Measurements from ENCODE around the gene SPDL1.

The SPDL1 gene, protein sequence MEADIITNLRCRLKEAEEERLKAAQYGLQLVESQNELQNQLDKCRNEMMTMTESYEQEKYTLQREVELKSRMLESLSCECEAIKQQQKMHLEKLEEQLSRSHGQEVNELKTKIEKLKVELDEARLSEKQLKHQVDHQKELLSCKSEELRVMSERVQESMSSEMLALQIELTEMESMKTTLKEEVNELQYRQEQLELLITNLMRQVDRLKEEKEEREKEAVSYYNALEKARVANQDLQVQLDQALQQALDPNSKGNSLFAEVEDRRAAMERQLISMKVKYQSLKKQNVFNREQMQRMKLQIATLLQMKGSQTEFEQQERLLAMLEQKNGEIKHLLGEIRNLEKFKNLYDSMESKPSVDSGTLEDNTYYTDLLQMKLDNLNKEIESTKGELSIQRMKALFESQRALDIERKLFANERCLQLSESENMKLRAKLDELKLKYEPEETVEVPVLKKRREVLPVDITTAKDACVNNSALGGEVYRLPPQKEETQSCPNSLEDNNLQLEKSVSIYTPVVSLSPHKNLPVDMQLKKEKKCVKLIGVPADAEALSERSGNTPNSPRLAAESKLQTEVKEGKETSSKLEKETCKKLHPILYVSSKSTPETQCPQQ

DNA sequence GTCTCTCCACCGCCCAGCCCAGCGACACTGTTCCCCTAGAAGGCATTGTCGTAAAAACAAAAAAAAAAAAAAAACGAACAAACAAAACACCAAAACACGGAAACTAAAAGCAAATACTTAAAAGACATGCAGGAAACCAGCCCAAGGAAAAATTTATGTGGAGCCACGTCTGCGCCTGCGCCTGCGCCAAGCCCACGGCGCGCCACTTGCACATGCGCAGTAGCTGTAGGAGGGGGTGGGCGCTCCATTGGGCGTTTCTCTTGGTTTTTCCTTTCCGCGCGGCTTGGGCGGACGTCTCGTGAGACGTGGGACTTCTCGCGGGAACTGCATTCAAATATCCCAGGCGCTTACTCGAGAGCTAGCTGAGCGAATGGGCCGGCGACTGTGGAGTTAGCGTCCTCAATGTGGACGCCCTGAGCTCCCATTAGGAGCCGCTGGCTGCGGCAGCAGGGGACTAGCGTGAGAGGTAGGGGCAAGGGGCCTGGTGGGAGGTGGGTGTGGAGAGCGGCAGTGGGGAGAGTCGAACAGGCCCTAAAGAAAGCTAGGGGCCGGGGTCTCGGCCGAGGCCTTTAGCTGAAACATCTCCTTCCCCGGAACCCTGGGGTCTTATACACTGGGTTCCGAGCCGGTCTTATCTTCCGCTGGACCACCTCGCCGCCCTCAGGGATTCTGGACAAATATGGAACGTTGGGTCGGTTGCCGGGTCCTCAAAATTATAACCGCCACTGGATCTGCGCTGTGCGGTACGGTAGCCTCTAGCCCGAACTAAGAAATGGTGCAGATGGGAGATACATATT, at the start of gene SPDL1:
Gene SPDL1, plus strand, starts transcription at position 350 of the 797 bp plus-strand sequence. CDS start 4,644 bp downstream, outside the sequence.
- DNase-seq = peak; percentile 98

DNA sequence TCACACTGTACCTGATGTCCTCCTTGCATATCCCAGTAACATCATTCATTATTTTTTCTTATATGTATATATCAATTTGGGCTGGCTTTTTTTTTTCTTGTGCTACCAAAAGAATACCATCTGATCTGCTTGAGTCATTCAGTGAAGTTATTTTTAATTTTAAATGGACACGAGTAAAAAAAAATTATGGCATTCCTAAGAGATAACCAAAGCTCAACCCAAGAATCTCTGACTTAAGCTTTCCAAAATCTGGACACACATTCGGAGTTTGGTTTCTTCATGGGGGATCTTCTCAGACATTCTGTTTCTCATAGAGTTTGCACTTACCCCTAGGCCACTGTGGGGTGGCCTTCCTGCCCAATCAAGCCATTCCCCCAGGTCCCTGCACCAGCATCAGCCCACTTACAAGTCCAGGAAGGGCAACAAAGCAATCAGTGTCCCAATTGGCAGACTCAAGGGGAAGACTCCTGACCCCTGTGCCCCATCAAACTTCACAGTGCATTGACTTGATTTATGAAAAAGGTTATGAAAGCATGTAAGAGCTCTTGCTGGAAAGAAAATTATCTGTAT, 49.2 kb upstream of the SPDL1 start:
- no peak for DNase-seq

DNA sequence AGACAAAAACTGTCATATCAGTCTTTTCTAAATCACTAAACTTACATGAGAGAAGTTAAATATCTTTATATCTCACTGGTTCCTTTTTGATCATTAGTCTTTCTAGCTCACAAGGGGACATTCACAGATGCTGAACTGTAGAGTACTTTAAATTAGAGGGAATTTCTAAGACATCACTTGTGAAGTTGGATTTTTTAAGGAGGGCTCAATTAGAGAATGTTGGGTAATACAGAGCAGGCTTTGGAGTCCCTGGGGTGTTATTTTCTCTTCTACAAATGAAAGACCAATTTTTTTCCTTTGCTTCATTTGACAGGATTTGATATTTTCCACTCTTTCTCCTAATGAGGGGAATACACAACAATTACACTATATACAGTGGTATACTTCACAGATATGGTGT, 48.6 kb upstream of the SPDL1 start:
- DNase-seq = no peak

DNA sequence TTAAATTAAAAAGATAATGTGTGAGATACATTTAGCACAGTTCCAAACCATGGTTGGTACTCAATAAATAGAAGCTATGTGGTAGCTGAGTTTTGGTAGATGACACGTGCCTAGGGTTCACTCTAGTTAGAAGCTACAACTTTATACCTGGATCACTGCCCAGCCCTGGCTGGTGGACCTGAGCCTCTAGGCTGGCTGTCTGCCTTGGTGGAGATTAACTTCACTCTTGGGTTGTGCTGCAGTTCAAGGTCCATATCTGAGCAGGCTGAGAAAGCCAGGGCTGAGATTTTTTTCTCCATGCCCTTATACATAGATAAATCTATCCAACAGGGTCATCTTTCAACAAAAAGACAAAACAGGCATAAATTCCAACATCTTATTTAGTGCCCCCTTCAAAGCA, 44.6 kb upstream of the SPDL1 start:
- no peak for DNase-seq

DNA sequence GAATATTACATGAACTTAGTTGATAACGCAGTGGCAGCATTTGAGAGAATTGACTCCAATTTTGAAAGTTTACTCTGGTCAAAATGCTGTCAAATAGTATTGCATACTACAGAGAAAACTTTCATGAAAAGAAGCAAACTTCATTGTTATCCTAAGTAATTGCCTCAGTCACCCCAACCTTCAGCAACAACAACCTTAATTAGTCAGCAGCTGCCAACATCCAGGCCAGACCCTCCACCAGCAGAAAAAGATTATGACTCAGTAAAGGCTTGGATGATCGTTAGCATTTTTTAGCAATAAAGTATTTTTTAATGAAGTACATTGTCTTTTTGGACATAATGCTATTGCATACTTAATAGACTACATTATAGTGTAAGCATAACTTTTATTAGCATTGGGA, 40.8 kb upstream of the SPDL1 start:
- DNase-seq = no peak

DNA sequence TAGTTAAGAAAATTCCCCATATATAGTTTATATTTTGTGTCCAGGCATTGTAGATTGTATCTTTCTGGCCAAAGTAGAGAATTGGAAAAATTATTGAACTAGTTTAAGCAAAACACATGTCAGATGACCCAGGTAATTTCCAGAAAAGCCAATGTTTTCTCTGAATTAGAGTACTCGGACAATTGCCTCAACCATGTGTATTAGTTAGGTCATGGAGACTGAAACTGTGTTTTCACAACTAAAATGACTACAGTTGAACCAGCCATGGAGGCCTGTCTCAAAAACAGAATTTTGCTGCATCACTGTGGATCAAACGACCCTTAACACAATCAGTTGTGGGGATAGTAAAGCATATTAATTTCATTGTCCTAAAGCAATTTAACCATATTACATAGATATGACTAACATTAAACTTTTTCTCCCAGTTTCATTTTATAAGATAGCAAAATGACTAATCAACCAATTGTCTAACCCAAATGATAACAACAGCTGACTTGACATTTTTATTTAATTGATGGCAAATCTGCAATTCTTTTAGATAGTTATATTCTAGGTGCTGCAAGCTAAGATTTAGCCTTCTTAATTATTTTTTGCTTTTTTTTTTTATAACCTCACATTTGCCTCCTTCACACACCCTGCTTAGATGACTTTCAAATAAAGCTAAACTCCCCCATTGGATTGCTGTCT, 39.2 kb upstream of the SPDL1 start:
- no peak for DNase-seq

DNA sequence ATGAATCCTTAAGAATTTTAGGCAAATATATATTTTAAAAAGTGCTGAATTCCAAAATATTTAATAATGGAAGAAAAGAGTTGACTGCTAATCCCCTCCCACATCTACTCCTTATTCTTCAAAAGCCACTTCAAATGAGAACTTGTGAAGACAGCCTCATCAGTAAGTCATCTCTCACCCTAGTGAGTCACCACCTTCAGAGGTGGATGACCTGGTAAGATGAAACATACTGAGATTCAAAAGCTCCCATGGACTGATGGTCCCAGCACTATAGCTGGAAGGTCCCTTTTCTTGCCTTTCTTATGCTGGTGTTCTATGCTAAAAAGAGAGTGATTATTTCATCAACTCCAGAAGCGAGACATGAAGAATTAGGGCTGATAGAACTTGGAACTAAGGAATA, 37.8 kb upstream of the SPDL1 start:
- no peak for DNase-seq

DNA sequence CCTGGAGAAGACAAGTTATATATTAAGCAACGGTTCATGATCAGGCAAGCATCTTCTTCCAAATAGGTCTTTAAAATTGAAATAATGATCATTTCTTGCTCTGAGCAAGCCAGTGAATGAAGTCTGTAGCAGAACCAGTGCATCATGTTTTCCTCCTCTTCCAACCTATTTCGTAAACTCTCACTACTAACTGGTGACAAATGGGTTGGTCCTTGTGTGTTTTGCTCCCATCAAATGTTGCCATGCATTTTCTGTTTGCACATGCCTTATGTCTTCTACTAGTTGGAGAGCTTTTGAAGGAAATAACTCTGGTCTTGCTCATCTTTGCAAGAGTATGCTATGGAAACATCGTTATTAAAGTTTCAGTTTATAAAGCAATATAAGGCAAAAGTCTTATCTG, 37.2 kb upstream of the SPDL1 start:
- DNase-seq = no peak

DNA sequence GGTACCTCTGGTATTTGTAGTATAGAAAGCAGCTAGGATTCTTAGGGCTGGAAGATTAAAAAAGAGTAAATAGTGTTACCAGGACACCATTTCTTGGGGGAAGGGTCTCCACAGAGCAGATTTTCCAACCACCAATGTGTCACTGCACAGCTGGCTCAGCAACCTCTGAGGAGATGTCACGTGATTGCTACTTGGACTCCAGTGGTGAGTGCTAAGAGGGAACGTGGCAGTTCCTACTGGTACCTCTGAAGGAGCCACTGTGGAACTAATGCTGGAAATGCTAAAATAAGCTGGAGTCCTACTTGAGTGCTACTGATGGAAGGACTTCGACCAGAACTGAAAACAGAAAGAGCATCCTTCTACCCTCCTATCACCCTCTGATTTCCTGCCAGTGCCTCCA, 36.1 kb upstream of the SPDL1 start:
- no peak for DNase-seq

DNA sequence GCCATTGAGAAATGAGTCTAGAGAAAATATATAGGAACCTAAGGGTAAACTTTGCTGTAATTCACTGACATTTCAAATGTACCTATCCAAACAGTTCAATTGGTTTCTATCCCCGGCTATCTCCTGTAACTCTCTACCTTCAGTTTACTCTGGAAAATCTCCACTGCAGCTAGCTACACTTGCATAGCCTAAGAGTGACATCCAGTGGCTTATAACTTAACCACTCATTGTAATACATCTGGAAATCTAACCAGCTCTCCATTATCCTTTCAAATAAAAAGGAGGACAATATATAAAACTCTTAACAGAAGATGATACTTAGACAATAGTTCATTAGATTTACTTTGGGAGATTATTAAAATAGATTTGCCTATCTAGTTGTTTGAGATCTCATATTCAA, 35.3 kb upstream of the SPDL1 start:
- peak; percentile 9 for DNase-seq

DNA sequence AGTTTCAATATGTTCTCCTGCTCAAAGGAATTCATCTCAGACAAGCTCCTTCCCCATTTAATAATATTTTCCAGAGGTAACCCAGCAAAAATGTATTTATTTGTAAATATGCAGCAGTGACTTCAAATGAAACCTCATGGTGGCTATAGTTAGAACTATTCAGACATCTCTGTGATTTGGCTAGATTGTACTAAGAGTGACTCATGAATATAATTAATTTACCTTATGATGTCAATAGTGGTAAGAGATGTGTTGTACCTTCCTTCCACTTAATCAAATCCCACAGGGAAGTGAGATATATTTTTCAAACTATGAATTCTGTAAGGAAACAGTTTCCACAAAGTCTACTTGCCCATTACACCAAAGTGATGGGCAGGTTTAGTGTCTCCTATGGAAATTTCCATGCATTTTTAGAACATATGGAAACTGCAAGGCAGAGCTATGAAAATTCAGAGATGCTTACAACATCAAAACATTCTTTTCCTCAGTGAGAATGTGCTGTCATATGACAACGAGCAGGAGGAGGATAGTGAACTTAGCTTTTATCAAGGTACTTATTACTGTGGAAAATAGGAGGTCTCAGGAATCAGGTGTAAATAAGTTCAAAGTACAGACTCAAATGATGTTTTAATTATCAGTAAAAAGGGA, 34.0 kb upstream of the SPDL1 start:
- DNase-seq = no peak

DNA sequence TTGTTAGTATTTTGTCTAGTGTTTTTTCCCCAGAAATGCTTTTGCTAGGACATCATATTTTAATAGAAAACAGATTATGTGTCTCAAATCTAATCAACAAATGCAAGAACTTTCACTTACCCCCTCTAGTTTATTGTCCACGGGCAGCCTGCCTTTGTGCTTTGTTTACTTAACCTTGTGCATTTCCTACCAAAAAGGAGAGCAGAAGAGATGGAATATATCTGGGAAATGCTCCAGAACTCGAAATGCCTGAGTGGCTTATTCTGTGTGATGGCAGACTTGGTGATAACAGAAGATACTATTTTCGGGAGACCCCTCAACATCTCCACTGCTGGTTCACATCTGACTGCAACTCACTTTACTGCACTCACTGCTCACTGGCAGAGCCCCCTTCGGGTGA, 33.3 kb upstream of the SPDL1 start:
- no peak for DNase-seq

DNA sequence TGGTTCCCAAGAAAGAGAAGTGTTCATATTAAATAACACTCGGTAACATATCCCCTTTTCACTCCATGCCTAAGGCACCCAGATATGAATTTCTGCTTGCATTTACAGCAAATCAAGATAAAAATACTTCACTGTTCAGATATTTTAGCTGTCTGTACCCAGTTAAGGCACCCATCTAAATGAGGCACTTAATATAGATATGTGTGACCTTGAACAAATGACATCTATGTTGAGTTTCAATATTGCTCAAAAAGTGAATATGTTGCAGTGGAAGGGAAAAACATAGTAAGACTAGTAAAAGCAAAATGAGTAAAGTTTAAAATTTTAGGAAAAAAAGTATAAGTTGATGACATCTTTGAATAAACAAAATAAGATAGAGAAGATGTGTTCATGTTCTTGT, 32.4 kb upstream of the SPDL1 start:
- DNase-seq = no peak

DNA sequence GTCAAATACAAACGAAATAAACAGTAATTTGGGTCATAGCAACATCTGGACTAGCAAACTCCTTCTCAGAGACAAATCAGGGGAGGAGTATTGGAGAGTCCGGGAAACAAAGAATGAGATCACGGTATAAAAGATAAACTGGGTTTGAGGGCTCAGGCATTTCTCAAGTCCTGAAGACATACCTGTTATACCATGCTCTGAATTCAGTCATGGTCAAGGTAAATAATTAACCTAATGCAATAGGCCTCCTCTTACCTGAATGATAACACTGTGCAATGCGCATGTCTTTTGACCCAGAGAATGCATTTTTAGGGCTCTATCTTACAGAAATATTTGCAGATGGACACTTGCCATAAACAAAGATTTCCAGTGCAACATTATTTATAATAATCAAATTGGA, 31.9 kb upstream of the SPDL1 start:
- no peak for DNase-seq

DNA sequence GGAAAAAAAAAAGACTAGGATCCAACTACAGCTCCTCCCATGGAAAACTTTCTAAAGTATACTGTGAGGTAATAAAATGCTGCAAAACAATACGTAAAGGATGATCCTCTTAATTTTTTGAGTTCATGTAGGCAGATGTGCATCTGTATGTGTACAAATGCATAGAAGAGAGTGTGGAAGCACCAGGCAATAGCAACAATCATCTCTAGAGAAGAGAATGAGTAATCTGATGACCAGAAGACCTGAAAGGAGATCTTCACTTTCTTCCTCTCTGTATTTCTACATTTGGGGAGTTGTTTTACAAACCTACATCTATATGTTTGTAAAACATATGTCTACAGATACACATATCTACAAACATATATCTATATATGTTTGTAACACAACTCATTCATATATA, 29.3 kb upstream of the SPDL1 start:
- no peak for DNase-seq

DNA sequence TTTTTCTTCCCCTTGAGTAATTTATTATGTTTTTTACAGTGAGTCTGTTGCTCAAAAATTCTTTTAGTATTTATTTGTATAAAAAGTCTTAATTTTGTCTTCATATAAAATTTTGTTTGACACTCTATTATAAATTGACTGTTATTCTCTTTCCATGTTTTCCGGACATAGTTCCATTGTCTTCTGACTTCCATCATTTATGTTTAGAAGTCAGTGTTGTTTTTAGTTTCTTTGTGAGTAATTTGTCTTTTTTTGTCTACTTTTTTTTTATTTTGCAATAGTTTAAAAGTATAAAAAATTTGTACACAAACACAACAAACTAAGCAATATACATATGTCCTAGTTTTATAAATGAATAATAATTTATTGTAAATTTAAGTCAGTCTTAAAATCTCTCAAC, 25.7 kb upstream of the SPDL1 start:
- DNase-seq = no peak

DNA sequence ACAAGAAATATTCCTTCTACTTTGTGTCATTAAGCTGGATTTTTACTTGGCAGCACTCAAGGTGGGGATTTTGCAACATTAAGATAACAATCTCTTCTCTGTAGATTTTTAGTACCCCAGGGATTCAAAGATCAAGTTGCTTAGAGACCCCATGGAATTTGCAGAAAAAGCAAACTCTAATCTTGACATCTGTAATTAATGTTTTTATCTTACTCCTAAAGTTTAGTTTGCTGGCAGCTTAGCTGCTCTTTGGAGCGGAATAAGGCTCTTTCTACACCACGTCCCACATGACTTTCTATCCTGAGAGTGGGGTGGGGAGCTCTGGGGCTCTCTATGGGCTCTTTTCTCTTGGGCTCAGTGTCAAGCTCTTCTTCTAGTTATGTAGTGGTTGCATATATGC, 21.7 kb upstream of the SPDL1 start:
- DNase-seq = no peak

DNA sequence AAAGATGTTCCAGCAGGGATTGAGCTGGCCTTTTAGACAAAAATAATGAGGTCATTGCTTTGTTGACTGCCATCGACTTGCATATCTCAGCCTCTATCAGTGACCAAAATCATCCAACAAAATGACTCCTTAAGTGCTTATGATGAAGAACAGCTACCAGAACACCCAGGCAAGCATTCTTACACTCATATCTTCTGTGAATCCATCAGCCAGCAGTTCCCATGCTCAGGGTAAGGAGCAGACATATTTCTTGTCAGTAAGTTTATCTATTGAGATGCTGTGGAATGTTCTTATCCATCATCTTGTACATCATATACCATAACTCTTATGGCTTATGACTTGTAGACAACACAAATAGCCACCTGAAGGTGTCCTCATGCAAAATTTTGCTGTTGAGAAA, 20.2 kb upstream of the SPDL1 start:
- DNase-seq = no peak

DNA sequence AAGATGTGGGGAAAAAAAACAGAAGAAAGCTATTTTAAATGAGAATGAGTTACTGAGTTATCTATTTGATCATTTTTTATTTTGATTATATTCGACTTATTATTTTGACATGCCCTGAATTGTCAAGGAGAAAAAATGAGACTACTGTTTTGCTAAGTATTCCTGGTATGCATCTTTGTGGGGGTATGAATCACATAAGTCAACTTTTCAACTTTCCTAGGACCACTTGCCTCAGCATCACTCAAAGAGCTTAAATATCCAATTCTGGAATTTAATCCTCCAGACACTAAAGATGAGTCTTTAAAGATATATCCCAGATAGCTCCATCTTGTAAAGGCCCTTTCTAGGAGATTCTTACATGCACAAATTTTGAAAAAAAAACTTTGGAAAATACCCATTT, 17.4 kb upstream of the SPDL1 start:
- DNase-seq = no peak

DNA sequence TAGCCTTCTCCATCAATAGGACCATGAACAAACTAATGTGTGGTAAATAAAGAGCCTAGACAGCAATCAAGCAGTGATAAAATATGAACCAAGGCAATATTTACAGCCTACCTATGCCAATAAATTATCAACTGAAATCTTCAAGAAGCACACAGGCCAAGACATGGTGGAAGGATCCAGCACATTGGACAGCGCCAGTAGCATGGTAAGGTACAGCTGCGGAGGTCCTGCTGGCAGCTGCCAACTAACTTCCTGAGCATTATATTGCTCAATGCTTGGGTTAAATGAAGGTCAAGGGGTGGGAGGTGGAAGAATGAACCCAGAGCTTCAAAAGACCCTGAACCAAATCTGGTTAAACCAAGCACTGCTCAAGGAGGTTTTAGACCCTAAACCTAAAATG, 16.5 kb upstream of the SPDL1 start:
- DNase-seq = no peak

DNA sequence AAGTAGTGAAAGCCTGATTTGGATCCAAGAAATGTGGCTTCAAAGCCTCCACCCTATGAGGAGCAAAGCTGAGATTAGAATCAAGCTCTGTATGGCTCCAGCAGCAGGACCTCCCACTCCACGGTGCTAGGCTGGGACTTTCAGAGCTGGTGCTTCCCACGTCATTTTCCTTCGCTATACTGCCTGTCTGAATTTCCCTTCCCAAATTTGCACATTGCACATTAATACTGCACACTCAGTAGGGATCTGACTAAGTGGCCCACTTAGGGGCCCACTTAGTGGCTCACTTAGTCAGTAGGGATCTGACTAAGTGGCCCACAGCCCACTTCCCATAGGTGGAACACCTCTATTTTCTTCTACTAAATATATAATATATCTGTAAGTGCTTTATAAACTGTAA, 14.1 kb upstream of the SPDL1 start:
- DNase-seq = no peak

DNA sequence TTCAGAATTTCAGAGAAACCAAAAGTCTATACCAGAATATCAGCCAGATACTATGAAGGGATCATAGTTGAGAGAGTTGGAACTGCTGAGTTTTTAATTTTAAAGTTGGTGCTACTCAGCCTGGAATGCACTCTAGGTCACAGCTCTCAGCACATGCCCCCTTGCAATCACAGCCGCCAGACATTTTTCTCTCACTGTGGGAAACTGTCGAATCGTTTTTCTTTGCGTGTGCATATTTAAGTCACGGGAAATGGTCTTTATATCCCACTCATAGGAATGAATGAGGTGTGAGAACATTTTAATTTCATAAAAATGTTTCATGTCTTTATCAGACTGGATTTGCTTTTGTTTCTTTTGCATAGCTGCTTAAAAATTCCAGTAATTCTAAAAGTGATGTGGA, 12.2 kb upstream of the SPDL1 start:
- DNase-seq = no peak
